ENCODE measurements around the gene PTPN5. TPM values are rescaled to one million over a fixed set of nuclear protein-coding genes. Genes with fewer than 3 reads are reported as not detected.

PTPN5 gene
- polyA plus RNA-seq, 3 donors: not detected

DNA sequence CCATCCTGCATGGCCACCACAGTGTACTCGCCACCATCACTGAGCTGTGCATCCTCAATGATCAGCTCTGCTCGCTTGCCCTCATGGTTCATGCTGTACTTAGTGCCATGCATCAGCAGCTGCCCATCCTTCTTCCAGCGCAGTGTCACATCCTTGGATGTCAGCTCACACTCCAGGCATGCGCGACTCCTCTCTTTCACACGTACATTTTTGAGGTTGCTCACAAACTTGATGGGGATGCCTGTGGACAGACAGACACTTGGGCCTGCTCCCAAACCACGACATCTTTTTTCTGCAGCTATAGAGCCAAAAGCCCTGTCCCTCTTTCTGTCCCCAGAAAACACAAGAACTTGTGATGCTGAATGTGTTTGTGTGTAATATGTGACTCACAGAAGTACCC is 76.1 kb downstream of the PTPN5 start:
- no peak for DNase-seq
- H3K36me3 ChIP-seq (replicated peaks in 1 of 2; ENCODE audit: control insufficient read depth in 1 of 2, insufficient read depth in 2 of 2, low read length in 2 of 2): no peaks in the 10 kb centered on the region
- H2AFZ ChIP-seq (ENCODE audit: insufficient read depth, low read depth, low read length, poor library complexity, severe bottlenecking): no peak overlapping the region
- no peak overlapping the region for H3K4me3 ChIP-seq (replicated peaks in 1 of 3; ENCODE audit: low read depth in 2 of 3, low read length in 3 of 3)
- 87% methylated on average over 6 of the region's 7 CpGs for WGBS (ENCODE audit: insufficient coverage)
- Mint-ChIP-seq H3K4me3 (no peak overlapping the region), H3K27me3 (ENCODE audit: low read depth in 3 of 3) (peaks cover 8 to 11% (median 9%) of the 10 kb centered on the region in 3 donors), H3K4me1 (no peaks in the 10 kb centered on the region), H3K9me3 (no peaks in the 10 kb centered on the region), H3K27ac (no peak overlapping the region), H3K36me3 (no peaks in the 10 kb centered on the region)
- no peak for TF ChIP-seq CTCF (IDR thresholded peaks at IDR 0.05)
- intact Hi-C loops (cut with micrococcal nuclease): no loop called here
- H3K9me3 ChIP-seq (replicated peaks in 1 of 2; ENCODE audit: control insufficient read depth in 1 of 2, insufficient read depth in 1 of 2, low read length in 2 of 2): no peaks in the 10 kb centered on the region
- no peaks in the 10 kb centered on the region for H3K4me1 ChIP-seq (ENCODE audit: control insufficient read depth in 1 of 2, insufficient read depth in 2 of 2, low read length in 2 of 2)
- no peak overlapping the region for H3K27ac ChIP-seq (ENCODE audit: low read depth in 1 of 2, low read length in 2 of 2)
- H3K79me2 ChIP-seq (ENCODE audit: insufficient read depth, low read length): no peaks in the 10 kb centered on the region
- no peak overlapping the region for H3K4me2 ChIP-seq (replicated peaks; ENCODE audit: extremely low read depth, low read length, poor library complexity, severe bottlenecking)
- H4K20me1 ChIP-seq (ENCODE audit: insufficient read depth, low read length): no peaks in the 10 kb centered on the region
- no peak overlapping the region for H3K9ac ChIP-seq (ENCODE audit: insufficient read depth, low read length, poor library complexity, severe bottlenecking)
- H3K27me3 ChIP-seq (ENCODE audit: control insufficient read depth in 2 of 2, insufficient read depth in 2 of 2, low read length in 2 of 2): no peaks in the 10 kb centered on the region

- intact Hi-C loops (cut with micrococcal nuclease): no loop called here
- Mint-ChIP-seq H3K27me3 (ENCODE audit: low read depth in 3 of 3) (peaks cover 5 to 9% (median 8%) of the 10 kb centered on the region in 3 donors), H3K27ac (peak overlapping the region in 1 of 7 donors; percentile 15), H3K4me3 (no peak overlapping the region), H3K36me3 (no peaks in the 10 kb centered on the region), H3K9me3 (no peaks in the 10 kb centered on the region), H3K4me1 (no peaks in the 10 kb centered on the region)
- TF ChIP-seq CTCF (IDR thresholded peaks at IDR 0.05): no peak
- Histone ChIP-seq H3K27ac (ENCODE audit: low read depth in 1 of 2, low read length in 2 of 2) (no peak overlapping the region), H3K36me3 (replicated peaks in 1 of 2; ENCODE audit: control insufficient read depth in 1 of 2, insufficient read depth in 2 of 2, low read length in 2 of 2) (no peaks in the 10 kb centered on the region), H3K9ac (ENCODE audit: insufficient read depth, low read length, poor library complexity, severe bottlenecking) (no peak overlapping the region), H3K4me3 (replicated peaks in 1 of 3; ENCODE audit: low read depth in 2 of 3, low read length in 3 of 3) (no peak overlapping the region), H2AFZ (ENCODE audit: insufficient read depth, low read depth, low read length, poor library complexity, severe bottlenecking) (no peak overlapping the region), H3K27me3 (ENCODE audit: control insufficient read depth in 2 of 2, insufficient read depth in 2 of 2, low read length in 2 of 2) (no peaks in the 10 kb centered on the region), H4K20me1 (ENCODE audit: insufficient read depth, low read length) (no peaks in the 10 kb centered on the region), H3K4me2 (replicated peaks; ENCODE audit: extremely low read depth, low read length, poor library complexity, severe bottlenecking) (no peak overlapping the region), H3K9me3 (replicated peaks in 1 of 2; ENCODE audit: control insufficient read depth in 1 of 2, insufficient read depth in 1 of 2, low read length in 2 of 2) (no peaks in the 10 kb centered on the region), H3K79me2 (ENCODE audit: insufficient read depth, low read length) (no peaks in the 10 kb centered on the region), H3K4me1 (ENCODE audit: control insufficient read depth in 1 of 2, insufficient read depth in 2 of 2, low read length in 2 of 2) (no peaks in the 10 kb centered on the region)
- no peak for DNase-seq
- 89% methylated on average over 9 of the region's 10 CpGs for WGBS (ENCODE audit: insufficient coverage)
These were observed 77.2 kb downstream of the PTPN5 start for GRCh38 chr11:18714443-18714780.
